GM03348 (cell line): ENCODE data around the gene CFAP54.
A peak's percentile ranks its signal among the peaks of the same experiment; 100 is the strongest.
"Not testable (repeated sequence)": the region's sequence is repeated elsewhere in the genome, so short reads cannot be mapped to it uniquely, and the experiment has no call there.

ENCODE experiments used
- DNase-seq: peaks from one replicate; pipeline ENCODE4 v3.0.0; 2012; ENCODE audit warnings: low spot score

The CFAP54 gene

GRCh38 chr12:96489392-96490056 is at the start of gene CFAP54:
Gene CFAP54 (plus strand): TSS chr12:96489577. CDS start chr12:96489610, 33 bp downstream.
- peak; percentile 96 for DNase-seq

GRCh38 chr12:96441816-96442215 is 47.6 kb upstream of the CFAP54 start:
- no peak for DNase-seq

- no peak for DNase-seq
These were observed 46.5 kb upstream of the CFAP54 start for GRCh38 chr12:96442906-96443305.

GRCh38 chr12:96444399-96444798 is 45.0 kb upstream of the CFAP54 start:
- no peak for DNase-seq

GRCh38 chr12:96445691-96446583 is 43.4 kb upstream of the CFAP54 start:
- peak; percentile 69 for DNase-seq

GRCh38 chr12:96447256-96447655 is 42.1 kb upstream of the CFAP54 start:
- DNase-seq, result no peak

- peak; percentile 11 for DNase-seq
These were observed 41.1 kb upstream of the CFAP54 start for GRCh38 chr12:96448300-96448699.

GRCh38 chr12:96452261-96452922 is 37.0 kb upstream of the CFAP54 start:
- no peak for DNase-seq

- no peak for DNase-seq
These were observed 35.0 kb upstream of the CFAP54 start for GRCh38 chr12:96454396-96454795.

GRCh38 chr12:96456265-96456974 is 33.0 kb upstream of the CFAP54 start:
- DNase-seq, result no peak

GRCh38 chr12:96457191-96457930 is 32.0 kb upstream of the CFAP54 start:
- no peak for DNase-seq

- DNase-seq, result not testable (repeated sequence)
These were observed 30.1 kb upstream of the CFAP54 start for GRCh38 chr12:96459281-96459680.

GRCh38 chr12:96462571-96463280 is 26.7 kb upstream of the CFAP54 start:
- DNase-seq, result no peak

GRCh38 chr12:96465896-96466295 is 23.5 kb upstream of the CFAP54 start:
- DNase-seq, result no peak

GRCh38 chr12:96466939-96467751 is 22.2 kb upstream of the CFAP54 start:
- no peak for DNase-seq

- DNase-seq, result peak; percentile 80
These were observed 17.9 kb upstream of the CFAP54 start for GRCh38 chr12:96471368-96472050.

- no peak for DNase-seq
These were observed 17.0 kb upstream of the CFAP54 start for GRCh38 chr12:96472384-96472783.

- no peak for DNase-seq
These were observed 15.8 kb upstream of the CFAP54 start for GRCh38 chr12:96473394-96474093.

GRCh38 chr12:96474206-96474605 is 15.2 kb upstream of the CFAP54 start:
- no peak for DNase-seq
